GM19468 (cell line): ENCODE data around the gene ATP2C2.
"Not testable (repeated sequence)": the region's sequence is repeated elsewhere in the genome, so short reads cannot be mapped to it uniquely, and the experiment has no call there.

Experiments used
- ATAC-seq: cut with Tn5 transposase; IDR thresholded peaks from one replicate; pipeline ENCODE4 v1.9.1; 2021; ENCODE audit warnings: mild to moderate bottlenecking, moderate library complexity, moderate number of reproducible peaks; ENCODE audit not compliant: unreplicated experiment; ENCODE audit errors: extremely low read depth

Gene ATP2C2

GRCh38 chr16:84368308-84368996 is at the start of gene ATP2C2:
TSS of gene ATP2C2 (plus strand) at chr16:84368538. CDS start at chr16:84368616, 78 bp downstream.
- ATAC-seq = no peak

- ATAC-seq = no peak
Observed at GRCh38 chr16:84319146-84319760, 49.1 kb upstream of the ATP2C2 start.

- no peak for ATAC-seq
Observed at GRCh38 chr16:84320511-84320910, 47.8 kb upstream of the ATP2C2 start.

GRCh38 chr16:84321932-84322331 is 46.4 kb upstream of the ATP2C2 start:
- ATAC-seq = no peak

GRCh38 chr16:84322749-84323148 is 45.6 kb upstream of the ATP2C2 start:
- ATAC-seq = no peak

- no peak for ATAC-seq
Observed at GRCh38 chr16:84323606-84324005, 44.7 kb upstream of the ATP2C2 start.

- ATAC-seq = no peak
Observed at GRCh38 chr16:84324434-84325262, 43.7 kb upstream of the ATP2C2 start.

GRCh38 chr16:84326545-84326944 is 41.8 kb upstream of the ATP2C2 start:
- no peak for ATAC-seq

- no peak for ATAC-seq
Observed at GRCh38 chr16:84327926-84328505, 40.3 kb upstream of the ATP2C2 start.

GRCh38 chr16:84329016-84329415 is 39.3 kb upstream of the ATP2C2 start:
- no peak for ATAC-seq

- no peak for ATAC-seq
Observed at GRCh38 chr16:84329843-84330684, 38.3 kb upstream of the ATP2C2 start.

- no peak for ATAC-seq
Observed at GRCh38 chr16:84330685-84331050, 37.7 kb upstream of the ATP2C2 start.

GRCh38 chr16:84331998-84332780 is 36.1 kb upstream of the ATP2C2 start:
- no peak for ATAC-seq

GRCh38 chr16:84332975-84333684 is 35.2 kb upstream of the ATP2C2 start:
- no peak for ATAC-seq

GRCh38 chr16:84334058-84334457 is 34.3 kb upstream of the ATP2C2 start:
- ATAC-seq = no peak

GRCh38 chr16:84334482-84334881 is 33.9 kb upstream of the ATP2C2 start:
- no peak for ATAC-seq

GRCh38 chr16:84337236-84337635 is 31.1 kb upstream of the ATP2C2 start:
- not testable (repeated sequence) for ATAC-seq

- no peak for ATAC-seq
Observed at GRCh38 chr16:84339311-84339710, 29.0 kb upstream of the ATP2C2 start.

- no peak for ATAC-seq
Observed at GRCh38 chr16:84339766-84340165, 28.6 kb upstream of the ATP2C2 start.
